Mesothelial cell of epicardium (in vitro differentiated cells): ENCODE measurements around the gene FMN2. TPM values are rescaled to one million over a fixed set of nuclear protein-coding genes. Genes with fewer than 3 reads are reported as not detected.

Experiments used
- DNase-seq, 2 experiments: peaks; one replicate each; pipeline ENCODE4 v3.0.0; 2021; ENCODE audit warnings: low spot score in 2 of 2; ENCODE audit not compliant: unreplicated experiment in 2 of 2
- H3K27ac Mint-ChIP-seq: 2 replicates; pipeline ENCODE4 v1.8.0; 2021; ENCODE audit warnings: mixed read lengths
- H3K27me3 Mint-ChIP-seq: 2 replicates; pipeline ENCODE4 v1.8.0; 2021; ENCODE audit warnings: low read depth, mixed read lengths
- H3K36me3 Mint-ChIP-seq: 2 replicates; pipeline ENCODE4 v1.8.0; 2021; ENCODE audit warnings: mixed read lengths
- H3K4me1 Mint-ChIP-seq: 2 replicates; pipeline ENCODE4 v1.8.0; 2021; ENCODE audit warnings: mixed read lengths
- H3K4me3 Mint-ChIP-seq: 2 replicates; pipeline ENCODE4 v1.8.0; 2021; ENCODE audit warnings: mild to moderate bottlenecking, moderate library complexity, mixed read lengths
- H3K9me3 Mint-ChIP-seq: 2 replicates; pipeline ENCODE4 v1.8.0; 2021; ENCODE audit warnings: mixed read lengths
- total RNA-seq: library from RNA; stranded (reverse); gene quantifications from 3 replicates; pipeline ENCODE4 v1.2.1, GENCODE V29; 2021
- TF ChIP-seq, protein P1 (sequence below): fragments of 200-600 bp; sonication (generic); IDR thresholded peaks from one replicate; pipeline ENCODE4 v1.5.0; 2021; ENCODE audit warnings: antibody characterized with exemption; ENCODE audit not compliant: unreplicated experiment

Gene FMN2
- total RNA-seq, 1 donor from 2014 or later: 0.54 TPM

DNA sequence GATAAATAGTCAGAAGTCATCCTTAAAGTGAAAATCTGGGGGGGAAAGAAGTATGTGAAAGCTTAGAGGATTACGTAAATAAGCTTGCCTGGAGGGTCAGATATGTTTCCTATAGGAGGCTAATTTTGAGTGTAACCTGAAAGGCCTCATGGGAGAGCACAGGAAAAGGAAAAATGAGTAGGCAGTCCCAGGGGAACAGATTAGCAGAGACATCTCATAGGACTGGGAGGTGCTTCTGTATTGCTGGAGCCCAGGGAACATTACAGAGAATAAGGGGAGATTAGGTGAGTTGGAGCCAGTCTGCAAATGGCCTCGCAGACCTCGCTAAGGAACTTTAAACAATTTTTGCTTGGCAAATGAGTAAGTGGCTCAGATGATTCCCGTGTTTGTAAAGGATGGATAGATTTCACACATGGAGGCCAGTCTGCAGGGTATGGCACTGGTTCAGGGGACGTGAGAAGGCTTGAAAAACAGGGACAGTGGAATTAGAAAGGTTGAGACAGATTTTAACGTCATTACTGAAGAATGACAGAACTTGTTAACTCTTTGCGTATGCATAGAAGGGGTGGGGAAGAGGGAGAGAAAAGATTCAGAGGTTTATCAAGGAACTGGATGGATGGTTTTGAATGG lies 371.2 kb downstream of the FMN2 start:
- Mint-ChIP-seq H3K4me1 (peaks cover 24% of the 10 kb centered on the region), H3K9me3 (no peaks in the 10 kb centered on the region)
- TF ChIP-seq, protein P1, sequence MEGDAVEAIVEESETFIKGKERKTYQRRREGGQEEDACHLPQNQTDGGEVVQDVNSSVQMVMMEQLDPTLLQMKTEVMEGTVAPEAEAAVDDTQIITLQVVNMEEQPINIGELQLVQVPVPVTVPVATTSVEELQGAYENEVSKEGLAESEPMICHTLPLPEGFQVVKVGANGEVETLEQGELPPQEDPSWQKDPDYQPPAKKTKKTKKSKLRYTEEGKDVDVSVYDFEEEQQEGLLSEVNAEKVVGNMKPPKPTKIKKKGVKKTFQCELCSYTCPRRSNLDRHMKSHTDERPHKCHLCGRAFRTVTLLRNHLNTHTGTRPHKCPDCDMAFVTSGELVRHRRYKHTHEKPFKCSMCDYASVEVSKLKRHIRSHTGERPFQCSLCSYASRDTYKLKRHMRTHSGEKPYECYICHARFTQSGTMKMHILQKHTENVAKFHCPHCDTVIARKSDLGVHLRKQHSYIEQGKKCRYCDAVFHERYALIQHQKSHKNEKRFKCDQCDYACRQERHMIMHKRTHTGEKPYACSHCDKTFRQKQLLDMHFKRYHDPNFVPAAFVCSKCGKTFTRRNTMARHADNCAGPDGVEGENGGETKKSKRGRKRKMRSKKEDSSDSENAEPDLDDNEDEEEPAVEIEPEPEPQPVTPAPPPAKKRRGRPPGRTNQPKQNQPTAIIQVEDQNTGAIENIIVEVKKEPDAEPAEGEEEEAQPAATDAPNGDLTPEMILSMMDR: no peak

DNA sequence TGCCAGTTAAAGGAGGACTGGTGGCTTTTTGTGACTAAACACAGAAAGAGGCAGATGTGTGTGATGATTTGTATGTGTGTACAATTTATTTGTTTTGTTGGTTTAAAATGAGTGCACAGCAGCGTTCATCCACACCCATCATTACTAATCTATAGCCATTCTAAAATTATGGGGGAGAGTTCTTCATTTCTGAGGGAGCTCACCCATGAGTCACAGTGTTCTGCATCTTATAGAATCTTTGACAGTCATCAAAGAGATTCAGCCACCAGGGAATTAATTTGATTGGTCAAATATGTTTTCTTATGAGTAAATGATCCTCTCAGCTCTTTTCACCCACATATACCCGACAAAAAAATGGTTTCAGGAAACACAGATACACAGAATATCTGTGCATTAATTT lies 372.4 kb downstream of the FMN2 start:
- H3K9me3 Mint-ChIP-seq: no peaks in the 10 kb centered on the region
- no peak overlapping the region for H3K4me3 Mint-ChIP-seq
- no peak overlapping the region for H3K27ac Mint-ChIP-seq
- no peaks in the 10 kb centered on the region for H3K27me3 Mint-ChIP-seq
- TF ChIP-seq, protein P1: no peak
- no peaks in the 10 kb centered on the region for H3K36me3 Mint-ChIP-seq
- H3K4me1 Mint-ChIP-seq: peaks cover 24% of the 10 kb centered on the region
- no peak for DNase-seq

More for the DNA sequence above, 371.2 kb downstream of the FMN2 start:
- Mint-ChIP-seq H3K27me3 (no peaks in the 10 kb centered on the region), H3K36me3 (no peaks in the 10 kb centered on the region), H3K27ac (no peak overlapping the region), H3K4me3 (no peak overlapping the region)
- DNase-seq: no peak

DNA sequence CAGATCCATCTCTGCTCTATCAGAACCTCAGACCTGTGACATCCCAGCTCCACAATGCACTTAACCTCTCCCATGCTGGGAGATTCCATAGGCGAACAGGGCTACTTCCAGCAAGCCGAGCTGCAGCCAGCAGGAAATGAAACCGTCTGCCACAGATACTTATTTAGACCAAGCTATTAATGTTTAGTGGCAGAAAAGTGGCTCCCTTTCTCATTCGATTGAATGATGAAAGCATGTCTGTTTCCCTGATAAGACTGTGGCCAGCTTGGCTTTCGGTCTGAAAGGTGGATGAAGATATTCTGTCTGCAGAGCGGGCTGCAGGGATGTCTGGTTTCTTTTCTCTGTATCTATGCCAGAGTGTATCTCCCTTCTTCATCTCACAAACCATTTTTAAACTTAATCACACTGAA lies 373.9 kb downstream of the FMN2 start:
- no peak for DNase-seq
- peaks cover 24% of the 10 kb centered on the region for H3K4me1 Mint-ChIP-seq
- peak overlapping the region; percentile 47 for H3K27ac Mint-ChIP-seq
- no peaks in the 10 kb centered on the region for H3K9me3 Mint-ChIP-seq
- H3K4me3 Mint-ChIP-seq: peak overlapping the region; percentile 4
- TF ChIP-seq, protein P1: no peak
- no peaks in the 10 kb centered on the region for H3K36me3 Mint-ChIP-seq
- no peaks in the 10 kb centered on the region for H3K27me3 Mint-ChIP-seq

DNA sequence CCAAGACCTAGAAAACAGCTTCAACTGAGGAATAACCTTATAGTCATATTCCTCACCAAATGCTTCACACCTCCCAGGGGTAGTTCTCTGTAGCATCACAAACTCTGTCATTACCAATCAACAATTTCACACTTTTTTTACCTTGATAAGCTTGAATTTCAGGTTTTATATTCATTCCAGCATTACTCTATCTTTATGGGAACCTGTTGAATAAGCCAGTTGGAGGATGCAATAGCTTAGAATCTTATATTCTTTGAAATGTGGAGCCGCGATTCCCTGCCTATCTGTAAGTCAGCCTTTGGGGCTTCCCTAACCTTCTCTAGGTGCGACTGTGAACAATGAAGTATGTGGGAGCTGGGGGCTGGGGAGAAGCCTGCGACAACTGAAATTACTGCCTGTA lies 374.8 kb downstream of the FMN2 start:
- Mint-ChIP-seq H3K9me3 (no peaks in the 10 kb centered on the region), H3K4me3 (no peak overlapping the region), H3K27me3 (no peaks in the 10 kb centered on the region), H3K4me1 (peaks cover 24% of the 10 kb centered on the region), H3K36me3 (no peaks in the 10 kb centered on the region), H3K27ac (peak overlapping the region; percentile 58)
- TF ChIP-seq, protein P1: no peak
- no peak for DNase-seq

DNA sequence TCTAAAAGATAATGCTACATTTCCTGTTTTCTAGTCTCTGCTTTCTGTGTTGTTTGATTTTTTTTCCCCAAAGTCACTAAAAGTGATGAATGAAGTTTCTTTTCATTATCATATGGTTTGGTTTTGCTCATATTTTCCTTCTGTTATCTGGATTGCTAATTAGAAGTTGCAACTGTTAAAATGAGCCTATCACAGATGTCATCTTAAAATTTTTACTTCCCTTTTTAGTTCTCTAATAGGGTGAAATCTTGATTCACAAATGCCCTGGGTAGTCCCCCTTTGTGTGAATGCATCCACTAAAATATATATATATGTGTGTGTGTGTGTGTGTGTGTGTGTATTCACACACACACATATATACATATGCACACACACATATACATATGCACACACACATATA lies 376.2 kb downstream of the FMN2 start:
- no peak overlapping the region for H3K4me3 Mint-ChIP-seq
- no peak for DNase-seq
- no peaks in the 10 kb centered on the region for H3K27me3 Mint-ChIP-seq
- H3K4me1 Mint-ChIP-seq: peaks cover 24% of the 10 kb centered on the region
- no peak overlapping the region for H3K27ac Mint-ChIP-seq
- TF ChIP-seq, protein P1: no peak
- no peaks in the 10 kb centered on the region for H3K9me3 Mint-ChIP-seq
- H3K36me3 Mint-ChIP-seq: no peaks in the 10 kb centered on the region

DNA sequence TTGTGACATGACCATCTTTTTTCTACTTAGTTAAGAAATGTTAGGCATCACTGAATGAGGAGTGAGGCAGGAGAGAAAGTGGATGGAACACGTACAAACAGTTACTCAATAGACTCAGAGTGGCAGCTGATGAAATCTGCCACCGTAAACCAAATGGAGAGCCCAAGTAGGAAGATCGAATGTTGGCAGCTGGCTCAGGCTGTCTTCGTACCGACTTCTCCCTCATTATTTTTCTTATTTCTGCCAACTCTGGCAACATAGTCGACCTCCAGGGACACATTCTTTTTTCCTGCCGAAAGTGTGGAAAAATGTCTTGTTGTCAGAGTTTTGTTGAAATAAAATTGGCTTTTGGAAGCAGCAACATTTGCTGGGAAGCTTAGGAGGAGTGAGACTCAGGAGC lies 377.0 kb downstream of the FMN2 start:
- Mint-ChIP-seq H3K27me3 (no peaks in the 10 kb centered on the region), H3K4me1 (peaks cover 24% of the 10 kb centered on the region), H3K9me3 (no peaks in the 10 kb centered on the region), H3K27ac (no peak overlapping the region), H3K36me3 (no peaks in the 10 kb centered on the region), H3K4me3 (no peak overlapping the region)
- DNase-seq: no peak
- TF ChIP-seq, protein P1: no peak
